NCI-H2196 (cell line): Measurements from ENCODE around the gene TMCC1.
"Not testable (repeated sequence)": the region's sequence is repeated elsewhere in the genome, so short reads cannot be mapped to it uniquely, and the experiment has no call there.

ENCODE experiments used
- DNase-seq: peaks from one replicate; lab custom pipeline; 2025; ENCODE audit not compliant: unreplicated experiment; lab: John Stamatoyannopoulos, UW

The TMCC1 gene

GRCh38 chr3:129892857-129893580 is 492 bp downstream of the TMCC1 start:
- DNase-seq = no peak

DNA sequence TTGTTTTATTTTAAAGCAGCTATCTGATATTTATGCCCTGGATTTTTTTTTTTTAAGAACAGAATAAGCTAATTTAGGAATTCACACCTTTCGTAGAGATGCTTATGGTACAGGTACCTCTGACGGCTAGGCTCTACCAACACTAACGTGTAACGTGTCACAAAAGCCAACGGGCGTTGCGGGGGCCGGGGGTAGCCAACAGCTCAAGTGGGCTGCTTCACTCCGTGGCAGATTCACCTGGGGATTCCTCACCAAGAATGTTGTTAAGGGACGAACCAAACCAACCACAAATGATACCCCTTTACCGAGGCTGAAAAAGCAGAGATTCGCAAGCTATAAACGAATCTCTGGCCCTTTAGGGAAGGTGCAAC is 1.0 kb downstream of the TMCC1 start:
- DNase-seq = no peak

DNA sequence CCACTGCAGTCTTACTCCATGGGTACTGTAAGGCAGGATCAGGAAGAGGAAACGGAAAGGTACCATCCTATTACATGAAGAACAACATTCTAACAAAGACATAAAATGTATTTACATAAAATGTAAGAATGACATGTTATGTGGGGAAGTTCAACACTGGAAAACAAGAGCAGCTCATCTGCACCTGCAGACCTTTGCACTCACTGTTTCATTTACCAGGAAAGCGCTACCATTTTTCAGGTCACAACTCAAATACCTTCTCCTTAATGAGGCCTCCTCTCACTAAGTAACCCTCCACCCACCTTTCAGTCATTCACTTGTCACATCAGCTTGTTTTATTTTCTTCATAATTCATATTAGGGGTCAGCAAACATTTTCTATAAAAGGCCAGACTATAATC is 2.6 kb downstream of the TMCC1 start:
- no peak for DNase-seq

- no peak for DNase-seq
Measured at GRCh38 chr3:129890125-129890524, 3.4 kb downstream of the TMCC1 start.

- no peak for DNase-seq
Measured at GRCh38 chr3:129888771-129889170, 4.7 kb downstream of the TMCC1 start.

GRCh38 chr3:129881261-129881660 is 12.2 kb downstream of the TMCC1 start:
- no peak for DNase-seq

- DNase-seq = no peak
Measured at GRCh38 chr3:129878355-129878754, 15.2 kb downstream of the TMCC1 start.

GRCh38 chr3:129874479-129874878 is 19.0 kb downstream of the TMCC1 start:
- DNase-seq = not testable (repeated sequence)

DNA sequence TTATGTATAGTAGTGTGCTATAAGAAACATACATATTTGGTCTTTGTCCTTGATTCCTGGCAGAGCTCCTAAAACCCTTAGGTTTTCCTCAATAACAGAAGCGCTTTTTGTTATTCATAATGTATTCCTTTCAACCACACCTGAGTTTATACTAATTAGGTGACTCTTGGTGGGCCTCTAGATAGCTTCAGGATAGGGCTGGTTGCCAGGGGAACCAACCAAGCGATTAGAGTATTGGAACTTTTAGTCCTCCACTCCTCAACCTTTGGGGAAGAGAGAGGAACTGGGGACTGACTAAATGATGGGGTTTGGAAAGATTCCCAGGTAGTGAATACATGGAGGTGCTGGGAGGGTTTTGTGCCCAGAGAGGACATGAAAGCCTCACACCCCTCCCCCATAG is 24.6 kb downstream of the TMCC1 start:
- DNase-seq = no peak

DNA sequence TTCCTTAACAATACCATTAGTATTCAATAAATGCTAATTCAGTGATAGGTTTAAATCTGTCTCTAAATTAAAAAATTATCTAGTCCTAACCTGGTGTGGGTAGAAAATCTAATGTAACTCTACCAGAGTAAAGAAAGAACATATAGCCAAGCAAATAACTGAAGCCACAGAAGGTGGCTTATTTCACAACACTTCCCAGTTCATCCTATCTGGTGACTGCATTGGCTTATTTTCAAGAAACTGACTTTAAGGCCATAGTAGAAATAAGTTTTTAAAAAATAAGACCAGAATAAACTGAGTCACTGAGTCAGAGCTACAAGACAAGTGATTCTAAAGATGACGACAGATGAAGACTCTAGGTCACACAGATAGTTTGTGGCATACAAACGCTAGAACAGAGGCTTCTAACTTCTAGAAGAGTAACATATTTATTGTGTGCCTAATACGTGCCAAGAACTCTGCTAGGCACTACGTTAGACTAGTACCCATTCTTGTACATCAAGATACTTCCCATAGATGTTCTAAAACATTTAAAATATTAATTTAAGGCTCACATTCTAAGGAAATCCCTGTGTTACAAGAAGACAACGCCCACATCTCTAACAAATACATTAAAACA is 25.9 kb downstream of the TMCC1 start:
- DNase-seq = no peak

DNA sequence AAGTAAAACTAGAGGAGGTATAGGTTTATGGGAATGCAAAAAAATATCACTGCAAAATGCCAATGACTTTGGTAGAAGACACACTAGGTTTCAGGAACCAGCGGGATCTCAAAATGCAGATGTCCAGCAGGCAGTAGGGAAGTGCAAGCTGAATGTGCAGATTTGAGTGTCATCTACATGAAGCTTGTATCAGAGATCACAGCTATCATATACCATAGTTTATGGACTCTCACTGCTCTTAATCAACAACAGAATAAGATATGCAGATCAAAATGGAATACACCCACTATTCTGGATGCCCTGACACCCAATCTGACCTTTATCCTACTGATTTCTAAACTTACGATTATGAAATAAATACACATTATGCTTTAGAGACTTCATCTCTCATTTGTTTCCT is 27.7 kb downstream of the TMCC1 start:
- DNase-seq = no peak

DNA sequence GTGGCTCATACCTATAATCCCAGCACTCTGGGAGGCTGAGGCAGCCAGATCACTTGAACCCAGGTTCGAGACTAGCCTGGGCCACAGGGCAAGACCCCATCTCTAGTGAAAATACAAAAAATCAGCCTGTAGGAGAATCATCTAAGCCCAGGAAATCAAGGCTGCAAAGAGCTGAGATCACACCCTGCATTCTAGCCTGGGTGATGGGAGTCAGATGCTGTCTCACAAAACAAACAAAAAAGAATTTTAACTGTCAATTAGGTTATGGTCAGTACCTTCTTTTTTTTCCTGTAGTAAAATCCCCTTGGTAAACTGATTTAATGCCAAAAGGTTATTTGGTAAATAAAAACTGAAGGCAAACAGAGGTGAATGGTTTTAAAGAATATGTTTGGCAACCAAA is 29.0 kb downstream of the TMCC1 start:
- no peak for DNase-seq

GRCh38 chr3:129859272-129859671 is 34.2 kb downstream of the TMCC1 start:
- DNase-seq = no peak

DNA sequence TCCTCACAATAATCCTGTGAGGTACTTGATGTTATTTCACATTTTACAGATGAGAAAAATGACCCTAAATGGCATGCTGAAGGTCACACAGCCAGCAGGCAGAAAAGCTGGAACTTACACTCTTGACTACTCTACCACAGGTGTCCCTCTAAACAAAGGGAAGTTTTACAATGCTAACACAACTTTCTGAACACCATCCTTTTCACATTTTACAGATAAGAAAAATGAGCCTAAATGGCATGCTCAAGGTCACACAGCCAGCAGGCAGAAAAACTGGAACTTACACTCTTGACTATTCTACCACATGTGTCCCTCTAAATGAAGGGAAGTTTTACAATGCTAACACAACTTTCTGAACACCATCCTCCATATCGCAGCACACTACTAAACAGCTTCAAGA is 35.6 kb downstream of the TMCC1 start:
- DNase-seq = no peak

DNA sequence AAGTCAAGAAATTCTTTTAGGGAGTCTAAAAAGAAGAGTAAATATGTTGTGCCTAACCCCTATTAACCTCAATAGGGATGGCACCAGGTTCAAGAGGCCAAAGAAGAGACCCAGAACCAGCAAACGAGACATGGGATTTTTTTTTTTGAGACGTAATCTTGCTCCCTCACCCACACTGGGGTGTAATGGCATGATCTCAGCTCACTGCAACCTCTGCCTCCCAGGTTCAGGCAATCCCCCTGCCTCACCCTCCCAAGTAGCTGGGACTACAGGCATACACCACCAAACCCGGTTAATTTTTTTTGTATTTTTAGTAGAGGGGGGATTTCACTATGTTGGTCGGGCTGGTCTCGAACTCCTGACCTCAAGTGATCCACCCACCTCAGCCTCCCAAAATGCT is 36.7 kb downstream of the TMCC1 start:
- DNase-seq = not testable (repeated sequence)

DNA sequence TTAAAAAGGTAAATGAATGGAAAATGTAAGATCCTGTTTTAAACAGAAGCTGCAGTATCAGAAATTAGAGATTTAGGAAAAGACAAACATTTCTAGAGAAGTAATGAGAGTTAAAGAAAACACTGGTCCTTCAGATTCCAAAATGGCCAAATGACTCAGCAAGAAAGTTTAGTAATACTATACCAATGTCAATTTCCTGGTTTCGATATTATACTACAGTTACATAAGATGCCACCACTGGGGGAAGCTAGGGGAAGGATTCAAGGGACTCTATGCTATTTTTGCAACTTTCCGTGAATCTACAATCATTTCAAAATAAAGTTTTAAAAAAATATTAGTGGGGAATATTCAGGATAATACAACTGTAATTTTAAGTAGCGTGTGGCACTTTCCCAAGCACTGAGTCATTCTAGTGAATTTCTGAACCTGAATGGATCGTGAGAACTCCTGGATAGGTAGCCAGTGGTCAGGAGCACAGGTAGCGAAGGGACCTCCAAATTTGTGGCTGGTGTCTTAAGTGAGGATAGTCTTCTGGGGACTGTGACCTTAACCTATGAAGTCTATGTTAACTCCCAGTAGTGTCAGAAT is 37.6 kb downstream of the TMCC1 start:
- no peak for DNase-seq

- DNase-seq = no peak
Measured at GRCh38 chr3:129855170-129855831, 38.2 kb downstream of the TMCC1 start.

- no peak for DNase-seq
Measured at GRCh38 chr3:129854460-129854859, 39.1 kb downstream of the TMCC1 start.

- DNase-seq = no peak
Measured at GRCh38 chr3:129845956-129846355, 47.6 kb downstream of the TMCC1 start.

DNA sequence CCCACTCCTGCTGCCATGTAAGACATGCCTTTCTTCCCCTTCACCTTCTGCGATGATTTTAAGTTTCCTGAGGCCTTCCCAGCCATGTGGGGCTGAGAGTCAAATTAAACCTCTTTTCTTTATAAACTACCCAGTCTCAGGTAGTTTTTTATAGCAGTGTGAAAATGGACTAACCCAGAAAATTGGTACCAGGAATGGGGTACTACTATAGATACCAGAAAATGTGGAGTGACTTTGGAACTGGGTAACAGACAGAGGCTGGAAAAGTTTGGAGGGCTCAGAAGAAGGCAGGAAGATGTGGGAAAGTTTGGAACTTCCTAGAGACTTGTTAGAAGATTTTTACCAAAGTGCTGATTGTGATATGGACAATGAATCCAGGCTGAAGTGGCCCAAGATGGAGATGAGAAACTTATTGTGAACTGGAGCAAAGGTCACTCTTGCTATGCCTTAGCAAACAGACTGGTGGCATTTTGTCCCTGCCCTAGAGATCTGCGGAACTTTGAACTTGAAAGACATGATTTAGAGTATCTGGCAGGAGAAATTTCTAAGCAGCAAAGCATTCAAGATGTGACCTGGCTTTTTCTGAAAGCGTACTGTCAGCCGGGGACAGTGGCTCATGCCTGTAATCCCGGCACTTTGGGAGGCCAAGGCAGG is 52.7 kb downstream of the TMCC1 start:
- no peak for DNase-seq

DNA sequence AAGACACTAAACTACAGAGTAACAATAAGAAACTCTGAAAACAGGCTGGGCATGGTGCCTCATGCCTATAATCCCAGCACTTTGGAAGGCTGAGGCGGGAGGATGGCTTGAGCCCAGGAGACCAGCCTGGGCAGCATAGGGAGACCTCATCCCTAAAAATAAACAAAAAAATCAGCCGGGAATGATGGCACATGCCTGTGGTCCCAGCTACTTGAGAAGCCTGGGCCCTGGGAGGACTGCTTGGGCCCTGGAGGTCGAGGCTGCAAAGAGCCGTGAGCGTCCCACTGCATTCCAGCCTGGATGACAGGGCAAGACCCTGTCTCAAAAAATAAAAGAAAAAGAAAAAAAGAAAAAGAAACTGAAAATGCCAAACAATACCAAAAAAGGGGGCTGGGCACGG is 55.4 kb downstream of the TMCC1 start:
- no peak for DNase-seq
